Keratinocyte (primary cell): ENCODE results near the gene PPP4R2. TPM values are rescaled to one million over a fixed set of nuclear protein-coding genes. Genes with fewer than 3 reads are reported as not detected.

Experiments used
- DNase-seq: peaks from one replicate; pipeline ENCODE4 v3.0.0-alpha.2; 2011; ENCODE audit warnings: low read depth, missing footprints, low spot score
- FAIRE-seq: peaks from 2 replicates; lab custom pipeline; 2011; peaks lifted over from hg19 to GRCh38; lab: Jason Lieb, UNC
- H2AFZ ChIP-seq: 2 replicates; pipeline ENCODE4 v1.6.0; 2012; ENCODE audit warnings: low read length, control low read depth, inconsistent platforms; ENCODE audit not compliant: control insufficient read depth
- H3K27ac ChIP-seq: 2 replicates; pipeline ENCODE4 v1.5.1; 2011; ENCODE audit warnings: low read length; ENCODE audit not compliant: control insufficient read depth, insufficient read depth
- H3K27me3 ChIP-seq: 3 replicates; pipeline ENCODE4 v1.6.0; 2011; ENCODE audit warnings: low read length; ENCODE audit not compliant: control insufficient read depth, insufficient read depth; ENCODE audit errors: extremely low read depth
- H3K36me3 ChIP-seq, 2 experiments: 2 replicates in 1 of 2; 3 replicates in 1 of 2; pipeline ENCODE4 v1.5.1; 2011; ENCODE audit warnings: low read length in 2 of 2, mild to moderate bottlenecking in 1 of 2; ENCODE audit not compliant: control insufficient read depth in 2 of 2, insufficient read depth in 2 of 2; ENCODE audit errors: extremely low read depth in 1 of 2
- H3K4me1 ChIP-seq: 3 replicates; pipeline ENCODE4 v1.5.1; 2011; ENCODE audit warnings: low read length; ENCODE audit not compliant: control insufficient read depth, insufficient read depth; ENCODE audit errors: extremely low read depth
- H3K4me2 ChIP-seq: 3 replicates; pipeline ENCODE4 v1.6.0; 2011; ENCODE audit warnings: low read depth, low read length; ENCODE audit not compliant: control insufficient read depth, insufficient read depth; ENCODE audit errors: extremely low read depth
- H3K4me3 ChIP-seq, 3 experiments: fragments of 200-600 bp in 1 of 3; sonication (generic) in 1 of 3; 2 replicates in 2 of 3; 3 replicates in 1 of 3; pipeline ENCODE4 v1.5.1; 2011 to 2016; ENCODE audit warnings: low read length in 3 of 3, mild to moderate bottlenecking in 3 of 3, control low read depth in 2 of 3, inconsistent platforms in 1 of 3, low read depth in 1 of 3, mixed read lengths in 1 of 3, mixed run types in 1 of 3, moderate library complexity in 1 of 3; ENCODE audit not compliant: control insufficient read depth in 2 of 3, insufficient read depth in 2 of 3; ENCODE audit errors: extremely low read depth in 1 of 3
- H3K79me2 ChIP-seq: 2 replicates; pipeline ENCODE4 v1.6.0; 2012; ENCODE audit warnings: low read length; ENCODE audit not compliant: control insufficient read depth, insufficient read depth
- H3K9ac ChIP-seq: 3 replicates; pipeline ENCODE4 v1.6.0; 2011; ENCODE audit warnings: low read length; ENCODE audit not compliant: control insufficient read depth, insufficient read depth; ENCODE audit errors: extremely low read depth
- H3K9me1 ChIP-seq: 3 replicates; pipeline ENCODE4 v1.6.0; 2011; ENCODE audit warnings: low read length; ENCODE audit not compliant: control insufficient read depth, insufficient read depth; ENCODE audit errors: extremely low read depth
- H3K9me3 ChIP-seq: 2 replicates; pipeline ENCODE4 v1.5.1; 2012; ENCODE audit warnings: low read depth, low read length; ENCODE audit not compliant: control insufficient read depth
- H4K20me1 ChIP-seq: 3 replicates; pipeline ENCODE4 v1.6.0; 2011; ENCODE audit warnings: low read length; ENCODE audit not compliant: control insufficient read depth, insufficient read depth; ENCODE audit errors: extremely low read depth
- CTCF ChIP-seq, 3 experiments: IDR thresholded peaks in 1 of 3; conservative IDR thresholded peaks in 1 of 3; optimal IDR thresholded peaks in 1 of 3; 2 replicates in 2 of 3; 3 replicates in 1 of 3; pipeline versions ENCODE3 to v1.5.1; 2011; ENCODE audit warnings: low read length in 3 of 3, mild to moderate bottlenecking in 3 of 3, moderate library complexity in 2 of 3, control low read depth in 1 of 3, inconsistent platforms in 1 of 3; ENCODE audit not compliant: insufficient read depth in 2 of 3; ENCODE audit errors: extremely low read depth in 1 of 3
- EZH2 ChIP-seq: IDR thresholded peaks from one replicate; pipeline ENCODE4 v1.6.1; 2012; ENCODE audit warnings: inconsistent platforms, mild to moderate bottlenecking, low read length, moderate library complexity
- dilution Hi-C: fragments of 300-500 bp; cut with MboI; formaldehyde crosslinking; loops from one replicate; pipeline ENCODE4 v1.7.0; 2020; ENCODE audit warnings: low sequenced_read_pairs; ENCODE audit not compliant: extremely low pct_ligation_motif_present
- polyA plus RNA-seq, 5 experiments: library from polyadenylated mRNA; depleted of rRNA in 3 of 5; stranded (reverse) in 3 of 5; stranded (forward) in 1 of 5; unstranded in 1 of 5; fragments of >200 nt; gene quantifications; 1 replicate in 1 of 5; 2 replicates in 3 of 5; 3 replicates in 1 of 5; pipeline versions ENCODE4 v1.2.1 to v1.2.3, GENCODE V29; 2011 to 2012; ENCODE audit warnings: missing spikeins in 2 of 5, low read depth in 1 of 5, low replicate concordance in 1 of 5

Gene PPP4R2
- polyA plus RNA-seq, 1 donor (not counting 4 experiments of a cell fraction or from before 2014, with no cell fraction given), result 46.6 TPM

DNA sequence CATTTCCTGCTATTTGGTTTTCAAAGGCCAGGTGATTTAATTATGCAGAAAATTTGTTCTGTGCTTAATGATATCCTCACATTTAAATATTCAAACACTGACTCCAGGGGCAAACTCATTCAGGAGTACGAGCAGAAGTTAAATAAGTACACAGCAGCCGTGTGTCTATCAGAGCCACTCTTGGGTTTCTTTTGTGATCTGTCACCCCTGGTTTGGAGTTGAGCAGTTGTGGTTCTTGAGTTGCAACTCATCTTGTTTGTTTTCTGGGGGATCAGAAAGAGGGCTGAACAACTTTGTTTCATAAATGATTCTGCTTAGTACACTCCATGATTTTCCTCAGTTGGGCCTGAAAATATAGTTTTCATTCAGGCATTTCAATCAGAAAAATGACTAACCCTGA, 25.7 kb upstream of the PPP4R2 start:
- Histone ChIP-seq H3K79me2 (no peaks in the 10 kb centered on the region), H3K36me3 (no peaks in the 10 kb centered on the region), H3K27ac (no peak overlapping the region), H4K20me1 (no peaks in the 10 kb centered on the region), H3K9me3 (no peaks in the 10 kb centered on the region), H3K4me3 (no peak overlapping the region), H2AFZ (no peak overlapping the region), H3K4me2 (no peak overlapping the region), H3K9me1 (no peaks in the 10 kb centered on the region), H3K4me1 (peaks cover 11% of the 10 kb centered on the region), H3K27me3 (no peaks in the 10 kb centered on the region), H3K9ac (no peak overlapping the region)
- FAIRE-seq, result no peak
- dilution Hi-C loops, result no loop called here
- DNase-seq, result no peak
- TF ChIP-seq EZH2, result no peak
- TF ChIP-seq CTCF (optimal IDR thresholded peaks at IDR 0.05 in 1 of 3, IDR thresholded peaks at IDR 0.05 in 1 of 3, conservative IDR thresholded peaks at IDR 0.05 in 1 of 3; ENCODE audit: extremely low read depth in 1 of 3, insufficient read depth in 2 of 3, low read length in 3 of 3), result no peak

DNA sequence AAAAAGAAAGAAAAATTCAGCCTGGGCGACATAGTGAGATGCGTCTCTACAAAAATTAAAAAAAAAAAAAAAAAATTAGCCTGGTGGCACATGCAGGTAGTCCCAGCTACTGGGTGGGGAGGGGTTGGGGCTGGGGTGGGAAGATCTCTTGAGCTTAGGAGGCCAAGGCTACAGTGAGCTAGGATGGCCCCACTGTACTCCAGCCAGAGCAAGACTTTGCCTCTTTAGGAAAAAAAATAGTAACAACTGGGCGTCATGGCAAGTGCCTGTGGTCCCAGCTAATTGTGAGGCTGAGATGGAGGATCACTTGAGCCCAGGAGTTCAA, 23.9 kb upstream of the PPP4R2 start:
- Histone ChIP-seq H3K27ac (no peak overlapping the region), H3K79me2 (no peaks in the 10 kb centered on the region), H3K36me3 (no peaks in the 10 kb centered on the region), H3K4me1 (peaks cover 11% of the 10 kb centered on the region), H3K27me3 (no peaks in the 10 kb centered on the region), H3K9me3 (no peaks in the 10 kb centered on the region), H3K4me3 (no peak overlapping the region), H3K4me2 (no peak overlapping the region), H4K20me1 (no peaks in the 10 kb centered on the region), H2AFZ (no peak overlapping the region), H3K9me1 (no peaks in the 10 kb centered on the region), H3K9ac (no peak overlapping the region)
- DNase-seq, result no peak
- no peak for FAIRE-seq
- TF ChIP-seq EZH2 (no peak), CTCF (optimal IDR thresholded peaks at IDR 0.05 in 1 of 3, IDR thresholded peaks at IDR 0.05 in 1 of 3, conservative IDR thresholded peaks at IDR 0.05 in 1 of 3; ENCODE audit: extremely low read depth in 1 of 3, insufficient read depth in 2 of 3, low read length in 3 of 3) (no peak)
- dilution Hi-C loops, result no loop called here
